AG04449 (cell line): ENCODE data around the gene CCSAP.
"Not testable (repeated sequence)": the region's sequence is repeated elsewhere in the genome, so short reads cannot be mapped to it uniquely, and the experiment has no call there.

Experiments used
- CTCF ChIA-PET: fragments of 350-600 bp; formaldehyde crosslinking; extraction: SDS; loops from one replicate; lab custom pipeline; 2021; ENCODE audit warnings: antibody characterized with exemption; lab: Yijun Ruan, JAX
- POLR2A ChIA-PET: fragments of 400-600, 350-600 bp; formaldehyde crosslinking; extraction: SDS; loops from one replicate; lab custom pipeline; 2020; ENCODE audit warnings: antibody characterized with exemption, inconsistent platforms; lab: Yijun Ruan, JAX
- DNase-seq: peaks from one replicate; pipeline ENCODE4 v3.0.0-alpha.2; 2010; ENCODE audit warnings: low read depth, low spot score
- H3K4me3 ChIP-seq: 2 replicates; pipeline ENCODE4 v1.5.1; 2011; ENCODE audit warnings: low read depth, mild to moderate bottlenecking, control low read depth, low read length
- TF ChIP-seq, protein P1 (sequence below): IDR thresholded peaks from one replicate; pipeline ENCODE4 v1.5.1; 2011; ENCODE audit warnings: mild to moderate bottlenecking, moderate library complexity, low read length, control low read depth, inconsistent platforms; ENCODE audit not compliant: insufficient read depth; ENCODE audit errors: missing control alignments

Gene CCSAP

DNA sequence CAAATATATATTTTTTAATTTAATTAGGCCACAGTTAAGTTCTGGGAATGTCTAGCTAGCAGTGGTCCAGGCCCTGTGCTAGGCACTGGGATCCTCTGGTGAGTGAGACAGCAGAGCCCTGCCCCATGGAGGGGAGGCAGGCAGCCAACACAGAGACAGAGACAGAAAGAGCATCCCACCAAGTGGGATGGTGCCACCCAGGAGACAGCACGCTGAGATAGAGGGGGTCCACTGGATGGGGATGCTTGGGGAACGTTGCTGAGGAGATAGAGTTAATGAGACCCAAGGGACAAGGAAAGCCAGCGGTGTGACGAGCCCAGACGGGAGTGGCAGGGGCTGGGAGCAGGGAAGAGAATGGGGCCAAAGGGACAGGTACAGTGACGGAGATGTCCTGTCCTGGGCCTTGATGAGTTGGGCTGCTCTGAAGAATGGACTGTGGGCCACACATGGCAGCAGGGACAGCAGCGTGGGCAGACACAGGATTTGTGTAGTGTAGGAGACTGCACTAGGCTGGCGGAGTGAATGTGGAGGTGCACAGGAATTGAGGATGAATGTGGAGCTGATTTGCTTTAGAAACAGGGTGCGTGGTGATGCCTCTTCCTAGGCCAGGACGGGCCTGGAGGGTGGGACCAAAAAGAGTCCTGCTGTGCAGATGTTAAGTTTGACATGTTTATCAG lies 49.2 kb downstream of the CCSAP start:
- DNase-seq = no peak
- H3K4me3 ChIP-seq = no peak overlapping the region
- TF ChIP-seq, protein P1, sequence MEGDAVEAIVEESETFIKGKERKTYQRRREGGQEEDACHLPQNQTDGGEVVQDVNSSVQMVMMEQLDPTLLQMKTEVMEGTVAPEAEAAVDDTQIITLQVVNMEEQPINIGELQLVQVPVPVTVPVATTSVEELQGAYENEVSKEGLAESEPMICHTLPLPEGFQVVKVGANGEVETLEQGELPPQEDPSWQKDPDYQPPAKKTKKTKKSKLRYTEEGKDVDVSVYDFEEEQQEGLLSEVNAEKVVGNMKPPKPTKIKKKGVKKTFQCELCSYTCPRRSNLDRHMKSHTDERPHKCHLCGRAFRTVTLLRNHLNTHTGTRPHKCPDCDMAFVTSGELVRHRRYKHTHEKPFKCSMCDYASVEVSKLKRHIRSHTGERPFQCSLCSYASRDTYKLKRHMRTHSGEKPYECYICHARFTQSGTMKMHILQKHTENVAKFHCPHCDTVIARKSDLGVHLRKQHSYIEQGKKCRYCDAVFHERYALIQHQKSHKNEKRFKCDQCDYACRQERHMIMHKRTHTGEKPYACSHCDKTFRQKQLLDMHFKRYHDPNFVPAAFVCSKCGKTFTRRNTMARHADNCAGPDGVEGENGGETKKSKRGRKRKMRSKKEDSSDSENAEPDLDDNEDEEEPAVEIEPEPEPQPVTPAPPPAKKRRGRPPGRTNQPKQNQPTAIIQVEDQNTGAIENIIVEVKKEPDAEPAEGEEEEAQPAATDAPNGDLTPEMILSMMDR = no peak
- ChIA-PET POLR2A (no interaction called here), CTCF (interaction anchor here (1.0 to 1.1 kb wide), 2 partner anchors 11 to 35 kb away, joined by 3 read pairs; no protein-coding TSS in a partner anchor)

DNA sequence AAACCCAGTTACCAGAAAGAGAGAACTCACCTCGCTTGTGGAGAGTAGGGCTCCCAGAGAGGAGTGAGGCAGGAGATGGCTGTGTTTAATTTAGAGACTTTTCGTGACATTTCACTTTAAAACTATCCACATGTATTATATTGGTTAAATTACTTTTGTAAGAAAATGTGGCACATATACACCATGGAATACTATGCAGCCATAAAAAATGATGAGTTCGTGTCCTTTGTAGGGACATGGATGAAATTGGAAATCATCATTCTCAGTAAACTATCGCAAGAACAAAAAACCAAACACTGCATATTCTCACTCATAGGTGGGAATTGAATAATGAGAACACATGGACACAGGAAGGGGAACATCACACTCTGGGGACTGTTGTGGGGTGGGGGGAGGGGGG lies 51.2 kb downstream of the CCSAP start:
- CTCF ChIA-PET, POLR2A ChIA-PET: not testable (repeated sequence)

DNA sequence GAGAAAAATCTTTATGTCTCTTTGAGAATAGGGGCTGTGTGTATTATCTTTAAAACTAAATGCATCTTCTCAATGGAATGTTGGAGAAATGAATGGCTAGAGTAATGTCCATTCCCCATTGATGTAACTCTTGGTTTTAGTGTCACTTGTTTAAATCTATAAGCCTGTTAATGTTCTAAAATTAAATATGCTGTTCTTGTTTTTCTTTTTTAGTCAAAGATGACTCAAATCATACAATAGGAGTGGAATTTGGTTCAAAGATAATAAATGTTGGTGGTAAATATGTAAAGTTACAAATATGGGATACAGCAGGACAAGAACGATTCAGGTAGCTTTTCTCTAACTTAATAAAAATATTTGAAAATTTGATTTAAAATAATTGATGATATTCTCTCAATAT lies 54.3 kb downstream of the CCSAP start:
- H3K4me3 ChIP-seq = no peak overlapping the region
- POLR2A ChIA-PET = no interaction called here
- CTCF ChIA-PET = interaction anchor here (0.8 kb wide), 1 partner anchor 193 kb away, joined by 3 read pairs; no protein-coding TSS in a partner anchor
- no peak for DNase-seq
- TF ChIP-seq, protein P1 = no peak

More for the DNA sequence above, 51.2 kb downstream of the CCSAP start:
- H3K4me3 ChIP-seq, DNase-seq: not testable (repeated sequence)

DNA sequence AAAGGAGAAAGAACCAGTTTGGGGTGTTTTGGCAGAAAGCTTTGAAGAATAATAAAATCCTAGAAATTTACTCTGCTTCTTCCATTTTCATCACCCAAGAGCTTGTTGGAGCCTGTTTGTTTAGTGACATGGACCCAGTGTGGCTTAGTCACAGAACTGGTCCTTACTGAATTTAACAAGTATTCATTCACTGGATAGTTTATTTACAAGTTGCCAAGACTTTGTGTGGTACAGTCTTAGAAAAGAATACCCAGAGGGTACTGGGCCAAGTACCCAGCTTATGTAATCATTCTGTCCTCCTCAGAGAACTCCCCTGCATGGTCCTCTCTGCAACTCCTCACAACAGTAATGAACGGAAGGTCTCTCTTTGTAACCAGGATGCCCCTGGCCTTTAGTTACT lies 55.6 kb downstream of the CCSAP start:
- POLR2A ChIA-PET = no interaction called here
- CTCF ChIA-PET = interaction anchor here (0.9 kb wide), 1 partner anchor 195 kb away, joined by 3 read pairs; no protein-coding TSS in a partner anchor
- no peak for DNase-seq
- TF ChIP-seq, protein P1 = no peak
- H3K4me3 ChIP-seq = no peak overlapping the region

DNA sequence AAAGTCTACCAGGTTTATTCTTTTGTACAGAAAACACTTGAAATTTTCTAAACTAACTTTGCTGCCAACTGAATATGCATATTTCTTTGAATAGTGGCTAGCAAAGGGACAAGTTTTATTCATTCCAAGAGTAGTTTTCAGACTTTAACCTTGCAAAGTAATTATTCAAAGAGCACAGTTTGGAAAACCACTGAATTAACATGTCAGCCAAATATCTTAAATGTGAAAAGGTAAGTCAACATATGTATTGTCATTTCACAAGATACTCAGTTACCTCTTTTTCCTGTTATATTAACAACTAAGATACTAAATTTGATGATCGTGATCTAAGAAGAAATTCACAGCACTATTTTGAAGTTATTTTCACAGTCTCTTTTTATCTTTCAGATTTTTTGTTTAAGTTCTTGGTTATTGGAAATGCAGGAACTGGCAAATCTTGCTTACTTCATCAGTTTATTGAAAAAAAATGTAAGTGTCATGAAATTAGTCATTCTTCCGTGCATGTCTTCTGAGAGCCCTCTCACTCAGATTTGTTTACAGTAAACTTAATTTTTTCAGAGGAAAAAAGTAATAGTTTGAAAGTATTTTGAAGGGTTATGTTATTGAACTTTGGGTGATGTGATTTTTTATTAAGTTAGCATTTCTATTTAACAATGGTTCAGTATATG lies 56.6 kb downstream of the CCSAP start:
- ChIA-PET POLR2A (no interaction called here), CTCF (no interaction called here)
- TF ChIP-seq, protein P1 = no peak
- H3K4me3 ChIP-seq = no peak overlapping the region
- DNase-seq = no peak

DNA sequence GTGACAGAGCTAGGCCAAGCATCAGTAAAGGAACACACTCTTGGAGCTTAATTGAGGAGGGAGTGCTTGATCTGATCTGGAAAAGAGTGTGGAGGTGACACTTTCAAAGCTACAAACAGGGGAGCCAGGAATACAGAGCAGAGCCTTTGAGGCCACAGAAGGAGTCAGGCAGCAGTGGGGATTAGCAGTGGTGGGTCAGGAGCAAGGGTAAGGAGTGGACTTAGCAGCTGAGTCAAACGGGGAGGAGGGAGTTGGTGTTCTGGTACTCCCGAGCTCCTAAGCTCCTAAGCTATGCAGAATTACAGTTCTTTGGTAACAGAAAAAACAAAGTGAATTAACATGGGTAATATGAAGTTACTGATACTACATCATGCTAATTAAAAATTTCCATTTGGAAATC lies 57.4 kb downstream of the CCSAP start:
- DNase-seq = no peak
- ChIA-PET POLR2A (no interaction called here), CTCF (no interaction called here)
- no peak overlapping the region for H3K4me3 ChIP-seq
- TF ChIP-seq, protein P1 = no peak
